Right renal pelvis (tissue), 4 donors: ENCODE measurements around the gene ARHGEF12. TPM values are rescaled to one million over a fixed set of nuclear protein-coding genes. Genes with fewer than 3 reads are reported as not detected.

Source experiments
- DNase-seq, 4 donors: peaks; one replicate each; pipeline ENCODE4 v3.0.0-alpha.2; 2013; ENCODE audit warnings: low read depth in 4 of 4, low spot score in 3 of 4, missing footprints in 1 of 4
- polyA plus RNA-seq, 4 donors: library from polyadenylated mRNA; unstranded; fragments of 120-200 nt; gene quantifications; one replicate each; pipeline ENCODE4 v1.2.1, GENCODE V29; 2013; ENCODE audit not compliant: insufficient read length in 4 of 4

Gene ARHGEF12
- polyA plus RNA-seq, 4 donors, result 117 to 138 (median 127) TPM

- DNase-seq, result no peak
Observed at GRCh38 chr11:120385110-120385509, 48.9 kb downstream of the ARHGEF12 start.

GRCh38 chr11:120385655-120386054, 49.4 kb downstream of the ARHGEF12 start:
- no peak for DNase-seq

DNA sequence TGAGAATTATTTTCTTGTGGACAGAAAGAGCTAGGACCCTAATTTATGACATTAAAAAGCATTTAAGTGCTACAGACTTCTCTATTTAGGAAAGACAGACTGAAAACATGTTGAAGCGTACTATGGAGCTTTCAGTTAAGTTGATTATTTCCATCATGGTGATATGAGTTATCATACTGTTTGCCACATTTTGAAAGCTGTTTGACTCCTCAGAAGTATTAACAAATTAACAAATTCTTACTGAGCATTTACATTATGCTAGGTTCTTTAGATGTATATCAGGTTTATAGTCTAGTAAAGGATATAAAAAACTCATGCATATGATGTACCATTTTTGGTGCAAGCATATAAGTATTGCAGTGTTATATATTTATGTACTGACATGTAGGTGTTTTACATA, 50.1 kb downstream of the ARHGEF12 start:
- DNase-seq, result no peak

GRCh38 chr11:120386774-120387371, 50.7 kb downstream of the ARHGEF12 start:
- DNase-seq, result no peak

GRCh38 chr11:120388261-120388660, 52.0 kb downstream of the ARHGEF12 start:
- DNase-seq, result no peak

DNA sequence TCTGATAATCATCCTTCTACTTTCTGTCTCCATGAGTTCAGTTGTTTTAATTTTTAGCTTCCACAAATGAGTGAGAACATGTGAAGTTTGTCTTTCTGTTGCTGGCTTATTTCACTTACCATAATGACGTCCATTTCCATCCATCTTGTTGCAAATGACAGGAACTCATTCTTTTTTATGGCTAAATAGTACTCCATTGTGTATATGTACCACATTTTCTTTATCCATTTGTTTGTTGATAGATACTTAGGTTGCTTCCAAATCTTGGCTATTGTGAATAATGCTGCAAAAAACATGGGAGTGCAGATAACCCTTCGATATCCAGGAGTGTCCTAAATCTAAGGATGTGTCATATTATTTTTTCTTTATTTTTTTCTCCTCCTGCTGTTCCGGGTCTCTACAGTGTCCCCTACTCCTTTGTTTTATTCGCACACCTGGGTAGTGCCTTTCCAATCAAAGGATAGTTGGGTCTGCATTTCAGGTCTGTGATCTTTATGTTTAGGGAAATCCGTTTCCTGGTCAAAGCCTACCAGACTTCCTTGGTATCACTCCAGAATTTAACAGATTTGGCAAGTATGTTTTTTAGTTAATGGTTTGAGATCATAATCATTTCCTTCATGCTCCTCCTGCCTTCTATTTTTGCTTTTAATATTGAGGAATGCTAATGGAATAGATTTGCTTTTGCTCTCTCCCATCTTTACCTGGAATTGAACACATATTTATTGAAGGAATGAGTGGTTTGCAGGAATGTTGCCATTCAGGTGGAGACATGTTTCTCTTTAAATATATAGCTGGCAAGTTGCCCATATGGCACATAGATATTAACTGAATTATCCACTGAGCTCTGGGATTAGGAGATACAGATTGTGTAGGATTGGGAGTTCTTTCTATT, 53.7 kb downstream of the ARHGEF12 start:
- DNase-seq, result no peak

DNA sequence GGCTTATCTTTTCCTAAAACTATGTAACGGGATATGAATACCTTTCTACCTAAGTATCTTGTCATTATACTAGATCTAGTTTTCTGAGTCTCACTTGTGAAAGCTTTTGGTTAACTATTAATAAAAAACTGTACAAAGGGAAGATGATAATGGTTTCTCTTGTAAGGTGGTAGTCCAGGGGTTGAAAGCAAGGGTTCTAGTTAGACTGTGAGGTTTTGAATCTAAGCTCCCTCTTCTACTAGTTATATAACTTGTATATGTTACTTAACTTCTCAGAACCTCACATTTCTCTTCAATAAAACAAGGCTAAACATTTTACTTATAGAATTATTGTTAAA, 54.3 kb downstream of the ARHGEF12 start:
- DNase-seq, result no peak

DNA sequence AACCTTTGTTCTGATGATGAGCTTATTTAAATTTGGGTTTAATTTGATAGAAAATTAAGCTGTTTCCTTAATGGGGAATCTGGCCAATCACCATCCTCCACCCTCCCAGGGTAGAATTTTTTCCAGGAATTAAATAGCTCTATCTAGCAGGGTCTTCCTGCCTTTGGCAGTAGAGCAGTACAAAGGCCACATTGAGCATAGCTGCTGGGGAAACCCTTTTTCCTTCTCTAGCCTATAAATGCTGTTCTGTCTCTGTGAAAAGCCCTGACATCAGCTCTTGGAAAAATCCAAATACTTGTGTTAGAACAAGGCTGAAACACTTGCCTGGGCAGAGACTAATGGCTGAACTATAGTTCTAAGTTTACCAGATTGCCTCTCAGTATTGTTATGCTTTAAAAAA, 55.1 kb downstream of the ARHGEF12 start:
- no peak for DNase-seq

DNA sequence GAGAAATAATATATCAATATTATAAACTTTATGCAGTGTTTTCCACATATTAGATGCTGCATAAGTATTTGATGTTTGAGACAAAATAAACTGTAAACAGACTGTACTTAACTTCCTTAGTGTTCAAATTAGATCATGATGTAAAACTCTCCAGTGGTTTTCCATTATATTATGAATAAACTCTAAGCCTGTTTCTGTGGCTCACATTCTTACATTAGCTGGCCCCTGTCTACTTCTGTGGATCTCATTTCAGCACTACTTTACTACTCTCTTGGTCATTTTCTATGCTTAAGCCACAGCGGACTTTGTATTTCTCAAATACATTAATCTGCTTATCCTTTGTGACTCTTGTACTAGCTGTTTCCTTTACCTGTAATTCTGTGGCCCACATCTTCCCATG, 55.6 kb downstream of the ARHGEF12 start:
- DNase-seq, result no peak

DNA sequence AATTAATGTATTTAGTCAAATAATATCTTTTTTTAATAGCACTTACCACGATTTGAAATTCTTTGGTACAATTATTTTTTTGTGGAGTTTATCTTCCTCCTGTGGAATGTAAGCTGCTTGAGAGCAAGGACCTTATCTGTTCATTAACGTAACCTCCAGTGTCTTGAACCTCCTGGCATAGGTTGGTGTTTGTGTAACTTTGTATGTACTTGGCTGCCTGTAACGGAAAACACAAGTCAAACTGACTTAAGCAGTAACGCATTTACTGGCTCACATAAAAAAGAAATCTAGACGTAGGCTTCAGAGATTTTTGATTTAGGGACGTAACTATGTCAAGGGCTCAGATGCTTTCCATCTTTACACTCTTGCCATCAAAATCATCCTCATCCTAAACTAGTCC, 56.1 kb downstream of the ARHGEF12 start:
- no peak for DNase-seq

DNA sequence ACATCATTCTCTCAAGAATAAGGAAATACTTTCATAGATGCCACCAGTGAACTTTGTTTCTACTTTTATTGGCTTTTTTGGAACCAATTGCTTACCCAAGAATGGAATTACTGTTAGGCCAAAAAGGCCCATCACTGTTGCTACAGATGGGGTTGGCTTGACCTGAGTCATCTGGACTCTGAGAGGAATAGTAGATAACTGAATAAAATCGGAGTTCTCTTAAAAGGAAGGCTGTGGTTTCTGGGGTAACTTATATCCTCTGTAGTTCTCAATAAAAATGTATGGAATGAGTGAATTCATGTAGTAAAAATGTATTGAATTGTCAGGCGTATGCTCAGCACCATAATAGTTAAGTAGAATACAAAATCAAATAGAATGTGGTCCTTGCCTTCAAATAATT, 56.6 kb downstream of the ARHGEF12 start:
- no peak for DNase-seq

DNA sequence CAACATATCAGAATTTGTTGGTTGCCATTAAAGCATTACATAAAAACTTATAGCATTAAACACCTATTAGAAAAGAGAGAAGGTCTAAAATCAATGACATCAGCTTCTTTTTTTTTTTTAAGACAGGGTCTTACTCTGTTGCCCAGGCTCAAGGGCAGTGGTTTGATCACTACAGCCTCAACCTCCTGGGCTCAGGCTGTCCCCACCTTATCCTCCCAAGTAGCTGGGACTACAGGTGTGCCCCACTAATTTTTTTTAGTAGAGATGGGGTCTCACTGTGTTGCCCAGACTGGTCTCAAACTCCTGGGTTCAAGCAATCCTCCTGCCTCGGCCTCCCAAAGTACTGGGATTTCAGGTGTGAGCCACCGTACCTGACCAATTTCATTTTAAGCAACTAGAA, 57.9 kb downstream of the ARHGEF12 start:
- DNase-seq, result no peak

DNA sequence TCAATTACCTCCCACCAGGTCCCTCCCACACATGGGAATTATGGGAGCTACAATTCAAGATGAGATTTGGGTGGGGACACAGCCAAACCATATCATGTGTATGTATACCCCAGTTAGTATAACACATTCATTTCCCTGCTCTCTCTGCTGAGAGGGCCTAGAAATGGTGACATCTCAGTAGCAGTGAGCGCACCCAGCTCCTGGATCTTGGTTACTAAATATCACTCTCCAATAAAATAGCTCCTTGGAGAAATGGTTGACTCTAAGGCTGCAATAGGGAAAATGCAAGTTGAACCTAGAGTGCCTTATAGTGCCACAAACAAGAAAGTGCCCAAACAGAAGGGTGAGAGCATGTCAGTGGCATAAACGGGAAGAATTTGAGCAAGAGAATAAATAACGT, 59.6 kb downstream of the ARHGEF12 start:
- DNase-seq, result no peak

- DNase-seq, result no peak
Observed at GRCh38 chr11:120398132-120398531, 61.9 kb downstream of the ARHGEF12 start.

GRCh38 chr11:120399307-120399706, 63.1 kb downstream of the ARHGEF12 start:
- no peak for DNase-seq

- DNase-seq, result peak in 2 of 4 donors; percentile 20 to 24
Observed at GRCh38 chr11:120400564-120401364, 64.6 kb downstream of the ARHGEF12 start.

GRCh38 chr11:120401506-120401905, 65.3 kb downstream of the ARHGEF12 start:
- DNase-seq, result no peak

DNA sequence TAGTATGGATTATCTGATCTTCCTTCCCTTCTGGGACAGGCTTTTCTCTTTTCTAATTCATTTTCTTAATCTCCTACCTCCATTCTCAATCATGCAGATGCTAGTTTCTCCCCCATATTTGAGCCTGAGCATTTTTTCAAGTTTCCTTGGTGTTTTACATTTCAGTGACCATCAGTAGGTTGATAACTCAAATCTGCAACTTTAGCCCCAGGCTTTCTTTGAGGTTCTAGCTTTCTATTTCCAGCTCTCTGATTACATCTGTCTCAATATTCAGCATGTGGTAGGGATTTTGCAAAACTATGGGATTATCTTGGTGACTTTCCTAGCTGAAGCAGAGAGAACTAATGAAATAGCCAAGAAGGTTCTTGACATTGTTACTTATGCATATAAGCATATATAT, 67.8 kb downstream of the ARHGEF12 start:
- no peak for DNase-seq

- DNase-seq, result no peak
Observed at GRCh38 chr11:120404495-120404894, 68.3 kb downstream of the ARHGEF12 start.

DNA sequence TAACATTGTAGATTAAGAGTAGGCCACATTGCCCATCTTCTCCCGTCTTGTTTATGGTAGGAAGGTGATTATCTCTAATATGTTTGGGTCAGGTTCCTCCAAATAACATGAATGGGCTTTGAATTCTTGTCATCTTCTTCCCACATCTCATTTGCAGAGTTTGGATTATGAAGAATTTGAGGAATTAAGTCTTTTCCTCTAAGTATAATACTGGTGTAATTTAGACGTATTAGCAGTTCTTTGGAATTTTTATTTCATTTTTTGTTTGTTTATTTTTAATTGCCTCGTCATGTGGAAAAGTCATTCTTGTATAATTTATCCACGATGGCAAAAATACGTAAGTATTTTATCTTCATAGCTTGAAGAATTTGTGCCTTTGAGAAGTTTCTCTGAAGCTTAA, 73.4 kb downstream of the ARHGEF12 start:
- DNase-seq, result no peak

DNA sequence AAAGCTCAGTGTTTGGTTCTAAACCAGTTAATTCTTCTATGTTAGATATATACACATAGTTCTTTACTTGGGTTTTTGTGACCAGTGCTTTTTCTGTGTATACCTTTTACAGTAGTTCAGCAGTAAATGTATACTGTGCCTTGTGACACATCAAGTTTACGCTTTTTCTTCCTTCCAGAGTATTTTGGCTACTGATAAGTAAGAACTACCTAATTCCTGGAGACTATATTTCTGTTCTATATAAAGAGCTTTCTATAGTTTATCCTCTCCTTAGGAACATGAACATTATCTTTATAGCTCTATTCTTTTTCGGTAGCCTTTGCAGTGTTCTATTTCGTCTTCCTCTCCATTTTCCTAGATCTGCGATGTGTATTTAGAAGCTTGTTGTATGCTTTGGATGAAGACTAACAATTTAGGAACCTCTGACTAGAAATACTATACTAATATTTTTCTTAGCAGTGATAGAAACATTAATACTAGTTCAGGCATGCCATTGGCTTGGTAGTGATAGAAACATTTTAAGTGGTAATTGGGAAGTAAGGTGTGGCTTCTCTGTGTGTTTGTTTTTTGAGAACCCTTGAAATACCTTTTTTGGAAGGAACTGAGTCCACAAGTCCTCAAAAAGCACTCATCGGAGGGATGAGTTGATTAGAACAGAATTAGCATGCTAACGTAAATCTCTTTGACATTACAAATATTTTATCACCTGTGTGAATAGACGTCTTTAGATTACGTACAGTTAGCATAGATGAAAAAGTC, 74.6 kb downstream of the ARHGEF12 start:
- no peak for DNase-seq
